BLaER1 treated with 17β-estradiol and CSF1 and Interleukin-3, amounts not matched to agents 10 nM and 100 nM (cell line): ENCODE data around the gene BTNL2.

Experiments
- H3K27ac ChIP-seq, 11 experiments: shearing (Covaris generic); formaldehyde crosslinking; 2 replicates each; pipeline ENCODE4 v1.8.1; 2022
- H3K27me3 ChIP-seq, 11 experiments: shearing (Covaris generic); formaldehyde crosslinking; 2 replicates each; pipeline ENCODE4 v1.8.1; 2022
- H3K36me3 ChIP-seq, 11 experiments: shearing (Covaris generic); formaldehyde crosslinking; 2 replicates each; pipeline ENCODE4 v1.8.1; 2022
- H3K4me1 ChIP-seq, 10 experiments: shearing (Covaris generic); formaldehyde crosslinking; 2 replicates each; pipeline ENCODE4 v1.8.1; 2022
- H3K4me2 ChIP-seq, 11 experiments: shearing (Covaris generic); formaldehyde crosslinking; 2 replicates each; pipeline ENCODE4 v1.8.1; 2022
- H3K4me3 ChIP-seq, 10 experiments: shearing (Covaris generic); formaldehyde crosslinking; 2 replicates each; pipeline ENCODE4 v1.8.1; 2022
- H3K9ac ChIP-seq, 11 experiments: shearing (Covaris generic); formaldehyde crosslinking; 2 replicates each; pipeline ENCODE4 v1.8.1; 2022
- H3K9me3 ChIP-seq, 11 experiments: shearing (Covaris generic); formaldehyde crosslinking; replicated peaks in 1 of 11; 2 replicates each; pipeline ENCODE4 v1.8.1; 2022
- H4K20me1 ChIP-seq, 11 experiments: shearing (Covaris generic); formaldehyde crosslinking; 2 replicates each; pipeline ENCODE4 v1.8.1; 2022
- Cebpa-rat ChIP-seq, 11 experiments: shearing (Covaris generic); IDR thresholded peaks; 2 replicates each; pipeline ENCODE4 v1.8.1; 2022

BTNL2 gene

GRCh38 chr6:32406857-32407256 lies at the start of gene BTNL2:
Gene BTNL2, minus strand, starts transcription at chr6:32407181. Its CDS starts 58 bp downstream, at chr6:32407123.
- Histone ChIP-seq H3K4me2 (no peak within 1 kb of the TSS), H3K27me3 (no peaks in the 10 kb centered on the region), H4K20me1 (no peaks in the 10 kb centered on the region), H3K27ac (no peak within 1 kb of the TSS), H3K36me3 (no peaks in the 10 kb centered on the region), H3K4me1 (no peaks in the 10 kb centered on the region), H3K9ac (no peak within 1 kb of the TSS), H3K9me3 (no peaks in the 10 kb centered on the region), H3K4me3 (no peak within 1 kb of the TSS)
- no peak for TF ChIP-seq Cebpa-rat (IDR thresholded peaks at IDR 0.05)

DNA sequence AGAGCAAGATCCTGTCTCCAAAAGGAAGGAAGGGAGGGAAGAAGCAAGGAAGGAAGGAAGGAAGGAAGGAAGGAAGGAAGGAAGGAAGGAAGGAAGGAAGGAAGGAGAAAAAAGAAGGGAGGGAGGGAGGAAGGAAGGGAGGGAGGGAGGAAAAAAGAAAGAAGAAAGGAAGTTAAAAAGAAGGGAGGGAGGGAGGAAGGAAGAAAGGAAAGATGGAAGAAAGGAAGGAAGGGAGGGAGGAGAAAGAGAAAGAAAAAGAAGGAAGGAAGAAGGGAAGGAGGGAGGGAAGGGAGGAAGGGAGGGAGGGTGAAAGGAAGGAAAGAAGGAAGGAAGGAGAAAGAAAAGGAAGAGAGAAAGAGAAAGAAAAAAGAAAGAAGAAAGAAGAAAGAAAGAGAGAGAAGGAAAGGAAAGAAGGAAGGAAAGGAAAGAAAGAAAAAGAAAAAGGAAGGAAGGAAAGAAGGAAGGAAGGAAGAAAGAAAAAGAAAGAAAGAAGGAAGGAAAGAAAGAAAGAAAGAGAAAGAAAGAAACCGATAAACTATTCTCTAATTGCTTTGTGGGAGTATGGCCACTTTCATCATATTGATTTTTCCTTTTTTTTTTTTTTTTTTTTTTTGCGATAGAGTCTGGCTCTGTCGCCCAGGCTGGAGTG lies 42.2 kb upstream of the BTNL2 start:
- no peak overlapping the region for H3K4me3 ChIP-seq
- H3K27me3 ChIP-seq: no peaks in the 10 kb centered on the region
- peaks cover 10 to 15% (median 12%) of the 10 kb centered on the region in 11 experiments for H3K36me3 ChIP-seq
- H3K9ac ChIP-seq: no peak overlapping the region
- peaks cover 0 to under 1% (median 0%) of the 10 kb centered on the region in 10 experiments; a peak in 1 of 20 replicates for H3K4me1 ChIP-seq
- peaks cover 0 to 10% (median 0%) of the 10 kb centered on the region in 11 experiments; a peak in 7 of 22 replicates for H4K20me1 ChIP-seq
- no peak overlapping the region for H3K27ac ChIP-seq
- no peak overlapping the region for H3K4me2 ChIP-seq
- no peak for TF ChIP-seq Cebpa-rat (IDR thresholded peaks at IDR 0.05)
- peaks cover 8 to 17% (median 11%) of the 10 kb centered on the region in 11 experiments; a peak in 19 of 22 replicates for H3K9me3 ChIP-seq

DNA sequence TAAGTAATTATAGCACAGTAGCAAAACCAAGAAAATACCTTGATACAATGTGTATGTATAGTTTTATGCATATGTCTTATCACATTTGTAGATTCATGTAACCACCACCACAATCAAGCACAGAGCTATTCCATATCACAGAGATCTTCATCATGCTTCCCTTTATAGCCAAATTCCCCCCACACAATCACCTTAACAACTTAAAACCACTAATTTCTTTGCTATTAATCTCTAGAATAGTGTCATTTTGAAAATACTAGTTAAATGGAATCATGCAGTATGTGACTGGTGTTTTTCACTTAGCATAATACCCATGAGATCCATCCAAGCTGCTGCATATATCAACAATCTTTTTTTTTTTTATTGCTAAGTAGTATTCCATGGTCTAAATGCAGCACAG lies 41.0 kb upstream of the BTNL2 start:
- peaks cover 2 to 23% (median 12%) of the 10 kb centered on the region in 11 experiments; a peak in 12 of 22 replicates for H4K20me1 ChIP-seq
- no peak for TF ChIP-seq Cebpa-rat (IDR thresholded peaks at IDR 0.05)
- H3K4me3 ChIP-seq: no peak overlapping the region
- peaks cover 0 to 6% (median 0%) of the 10 kb centered on the region in 11 experiments; a peak in 3 of 22 replicates for H3K9me3 ChIP-seq
- H3K9ac ChIP-seq: no peak overlapping the region
- H3K36me3 ChIP-seq: peaks cover 23 to 28% (median 25%) of the 10 kb centered on the region in 11 experiments
- H3K4me1 ChIP-seq: peaks cover 5 to 12% (median 10%) of the 10 kb centered on the region in 10 experiments; a peak in 18 of 20 replicates
- H3K27ac ChIP-seq: no peak overlapping the region
- no peaks in the 10 kb centered on the region for H3K27me3 ChIP-seq
- H3K4me2 ChIP-seq: no peak overlapping the region

- Histone ChIP-seq H3K4me3 (no peak overlapping the region), H3K9me3 (peaks cover 0 to 9% (median 0%) of the 10 kb centered on the region in 11 experiments; a peak in 4 of 22 replicates)
Measured at GRCh38 chr6:32445321-32445854, 38.4 kb upstream of the BTNL2 start.

DNA sequence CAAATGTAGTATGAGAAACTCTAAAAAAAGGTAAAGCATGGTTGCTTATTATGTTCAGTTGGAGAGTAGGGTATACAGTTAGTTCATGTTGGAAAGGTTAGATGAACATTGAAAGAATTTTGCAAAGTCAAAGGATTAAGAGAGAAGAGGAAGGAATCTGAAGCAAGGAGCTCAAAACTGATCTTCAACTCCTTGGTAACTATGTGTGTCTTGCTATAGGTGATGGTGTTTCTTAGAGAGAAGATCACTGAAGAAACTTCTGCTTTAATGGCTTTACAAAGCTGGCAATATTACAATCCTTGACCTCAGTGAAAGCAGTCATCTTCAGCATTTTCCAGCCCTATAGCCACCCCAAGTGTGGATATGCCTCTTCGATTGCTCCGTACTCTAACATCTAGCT lies 37.5 kb upstream of the BTNL2 start:
- Histone ChIP-seq H3K4me2 (0 out of 22 replicates have a peak overlapping the region, but pooled peaks of 1 of the 11 experiments have one; percentile 96), H3K9me3 (peaks cover 0 to 9% (median 0%) of the 10 kb centered on the region in 11 experiments; a peak in 4 of 22 replicates), H3K36me3 (peaks cover 35 to 51% (median 46%) of the 10 kb centered on the region in 11 experiments), H3K4me3 (no peak overlapping the region), H3K27ac (no peak overlapping the region), H3K9ac (no peak overlapping the region), H3K4me1 (peaks cover 30 to 38% (median 35%) of the 10 kb centered on the region in 10 experiments), H4K20me1 (peaks cover 7 to 49% (median 36%) of the 10 kb centered on the region in 11 experiments; a peak in 12 of 22 replicates), H3K27me3 (no peaks in the 10 kb centered on the region)
- TF ChIP-seq Cebpa-rat (IDR thresholded peaks at IDR 0.05): no peak

More at GRCh38 chr6:32445321-32445854, 38.4 kb upstream of the BTNL2 start:
- peaks cover 29 to 37% (median 34%) of the 10 kb centered on the region in 10 experiments for H3K4me1 ChIP-seq
- no peak overlapping the region for H3K4me2 ChIP-seq
- no peak overlapping the region for H3K9ac ChIP-seq
- H3K36me3 ChIP-seq: peaks cover 35 to 51% (median 46%) of the 10 kb centered on the region in 11 experiments
- H3K27me3 ChIP-seq: no peaks in the 10 kb centered on the region
- H3K27ac ChIP-seq: no peak overlapping the region
- TF ChIP-seq Cebpa-rat (IDR thresholded peaks at IDR 0.05): no peak
- H4K20me1 ChIP-seq: peaks cover 7 to 48% (median 36%) of the 10 kb centered on the region in 11 experiments; a peak in 12 of 22 replicates

DNA sequence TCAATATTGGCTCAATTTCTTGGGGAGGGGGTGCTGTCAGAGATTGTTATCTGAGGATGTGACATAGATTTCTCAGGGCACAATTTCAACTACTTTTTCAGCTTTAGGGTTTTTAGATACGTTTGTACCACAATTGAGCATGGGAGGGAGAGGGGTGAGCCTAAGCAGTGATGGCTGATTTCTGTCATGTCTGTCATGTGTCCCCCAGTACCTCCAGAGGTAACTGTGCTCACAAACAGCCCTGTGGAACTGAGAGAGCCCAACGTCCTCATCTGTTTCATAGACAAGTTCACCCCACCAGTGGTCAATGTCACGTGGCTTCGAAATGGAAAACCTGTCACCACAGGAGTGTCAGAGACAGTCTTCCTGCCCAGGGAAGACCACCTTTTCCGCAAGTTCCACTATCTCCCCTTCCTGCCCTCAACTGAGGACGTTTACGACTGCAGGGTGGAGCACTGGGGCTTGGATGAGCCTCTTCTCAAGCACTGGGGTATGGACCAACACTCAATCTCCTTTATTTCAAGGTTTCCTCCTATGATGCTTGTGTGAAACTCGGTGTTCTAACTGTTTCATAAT lies 36.1 kb upstream of the BTNL2 start:
- TF ChIP-seq Cebpa-rat (IDR thresholded peaks at IDR 0.05): no peak
- Histone ChIP-seq H3K27ac (peak overlapping the region in 4 of 11 experiments; percentile 7 to 91 (median 36); a peak in 5 of 22 replicates), H3K9me3 (peaks cover 0 to 9% (median 0%) of the 10 kb centered on the region in 11 experiments; a peak in 4 of 22 replicates), H3K4me2 (peak overlapping the region; percentile 78 to 97 (median 93)), H3K4me1 (peaks cover 43 to 51% (median 47%) of the 10 kb centered on the region in 10 experiments), H3K9ac (peak overlapping the region in 1 of 11 experiments; percentile 21; a peak in 1 of 22 replicates), H3K36me3 (peaks cover 35 to 51% (median 46%) of the 10 kb centered on the region in 11 experiments), H3K27me3 (no peaks in the 10 kb centered on the region), H4K20me1 (peaks cover 7 to 49% (median 36%) of the 10 kb centered on the region in 11 experiments; a peak in 12 of 22 replicates), H3K4me3 (peak overlapping the region in 5 of 10 experiments; percentile 15 to 92 (median 81); a peak in 6 of 20 replicates)

DNA sequence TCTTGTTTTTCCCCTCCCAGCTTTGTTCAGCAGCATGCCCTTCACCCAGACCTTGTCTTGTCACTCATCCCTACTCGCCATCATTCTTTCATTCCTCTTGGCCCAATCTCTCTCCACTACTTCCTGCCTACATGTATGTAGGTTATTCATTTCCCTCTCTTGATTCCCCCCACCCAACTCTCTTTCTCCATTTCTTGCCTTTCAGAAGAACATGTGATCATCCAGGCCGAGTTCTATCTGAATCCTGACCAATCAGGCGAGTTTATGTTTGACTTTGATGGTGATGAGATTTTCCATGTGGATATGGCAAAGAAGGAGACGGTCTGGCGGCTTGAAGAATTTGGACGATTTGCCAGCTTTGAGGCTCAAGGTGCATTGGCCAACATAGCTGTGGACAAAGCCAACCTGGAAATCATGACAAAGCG lies 35.3 kb upstream of the BTNL2 start:
- Histone ChIP-seq H3K9ac (peak overlapping the region in 5 of 11 experiments; percentile 84 to 98 (median 94); a peak in 3 of 22 replicates), H3K27me3 (no peaks in the 10 kb centered on the region), H3K27ac (peak overlapping the region in 9 of 11 experiments; percentile 25 to 98 (median 91); a peak in 13 of 22 replicates), H3K4me1 (peaks cover 50 to 58% (median 55%) of the 10 kb centered on the region in 10 experiments), H3K4me2 (peak overlapping the region; percentile 78 to 97 (median 93)), H4K20me1 (peaks cover 7 to 49% (median 36%) of the 10 kb centered on the region in 11 experiments; a peak in 12 of 22 replicates), H3K36me3 (peaks cover 35 to 51% (median 46%) of the 10 kb centered on the region in 11 experiments), H3K9me3 (peaks cover 0 to 9% (median 0%) of the 10 kb centered on the region in 11 experiments; a peak in 4 of 22 replicates), H3K4me3 (peak overlapping the region; percentile 6 to 92 (median 79); a peak in 17 of 20 replicates)
- no peak for TF ChIP-seq Cebpa-rat (IDR thresholded peaks at IDR 0.05)

- Histone ChIP-seq H3K4me3 (peak within 1 kb of the TSS; percentile 71 to 92 (median 79)), H3K9ac (peak within 1 kb of the TSS; percentile 84 to 98 (median 90)), H3K27me3 (no peaks in the 10 kb centered on the region), H3K9me3 (peaks cover 0 to 9% (median 0%) of the 10 kb centered on the region in 11 experiments; a peak in 4 of 22 replicates), H3K36me3 (peaks cover 29 to 43% (median 37%) of the 10 kb centered on the region in 11 experiments), H3K4me1 (peaks cover 63 to 72% (median 67%) of the 10 kb centered on the region in 10 experiments), H3K4me2 (peak within 1 kb of the TSS; percentile 78 to 97 (median 93)), H4K20me1 (peaks cover 7 to 44% (median 34%) of the 10 kb centered on the region in 11 experiments; a peak in 12 of 22 replicates), H3K27ac (peak within 1 kb of the TSS; percentile 82 to 98 (median 92))
- TF ChIP-seq Cebpa-rat (IDR thresholded peaks at IDR 0.05): no peak
Measured at GRCh38 chr6:32439602-32440214, 32.7 kb upstream of the BTNL2 start, which contains the start of gene HLA-DRA. Gene HLA-DRA, plus strand, starts transcription at chr6:32439887. Its CDS starts 64 bp downstream, at chr6:32439951.
